Measurements from ENCODE around the gene CCL24.

- no peak for TF ChIP-seq CTCF (conservative IDR thresholded peaks at IDR 0.05; ENCODE audit: low read length)
- no peak for TF ChIP-seq EZH2phosphoT487 (IDR thresholded peaks at IDR 0.05; ENCODE audit: borderline replicate concordance)
These were observed 17.2 kb downstream of the CCL24 start for GRCh38 chr7:75796420-75796819.

Measured in Loucy (cell line).